Kidney tubule cell (primary cell): ENCODE data around the gene OCLN.
"Not testable (repeated sequence)": the region's sequence is repeated elsewhere in the genome, so short reads cannot be mapped to it uniquely, and the experiment has no call there.

Experiments
- DNase-seq: peaks from one replicate; pipeline ENCODE4 v3.0.0-alpha.2; 2018; ENCODE audit warnings: low spot score

The OCLN gene

DNA sequence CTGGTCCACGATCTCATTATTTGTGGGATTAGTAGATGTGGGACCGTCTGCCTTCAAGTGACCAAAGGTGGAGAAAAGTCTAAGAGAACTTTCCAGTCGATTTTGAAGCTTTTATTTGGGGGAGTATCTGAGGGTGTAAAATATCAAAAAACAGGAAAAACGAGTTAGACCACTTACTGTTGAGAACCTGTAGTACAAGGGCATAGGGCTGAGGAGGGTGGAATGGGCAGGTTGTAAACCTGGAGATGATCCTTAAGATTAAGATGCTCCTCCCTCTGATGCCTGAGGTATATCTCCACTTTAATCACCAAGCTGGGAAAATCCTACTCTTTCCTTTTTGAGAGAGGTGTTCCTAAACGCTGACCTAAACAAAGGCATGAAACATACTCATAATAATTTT lies 35.4 kb downstream of the OCLN start:
- DNase-seq: no peak

DNA sequence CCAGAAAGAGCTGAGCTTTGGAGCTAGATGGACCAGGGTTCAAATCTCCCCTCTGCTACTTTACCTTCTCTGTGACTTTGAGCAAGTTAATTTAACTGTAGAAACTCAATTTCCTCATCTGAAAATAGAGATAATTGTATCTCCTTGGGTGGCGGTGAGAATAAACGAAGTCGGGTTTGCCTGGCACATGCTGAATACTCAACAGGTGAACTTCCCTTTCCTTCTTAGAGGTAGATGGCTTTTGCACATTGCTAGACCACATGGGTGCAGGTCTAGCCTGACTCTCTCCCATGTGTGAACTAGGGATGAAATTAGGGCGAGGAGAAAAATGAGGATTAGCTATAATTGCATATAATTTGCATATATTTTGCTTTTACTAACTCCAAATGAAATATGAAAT lies 36.0 kb downstream of the OCLN start:
- DNase-seq: no peak

DNA sequence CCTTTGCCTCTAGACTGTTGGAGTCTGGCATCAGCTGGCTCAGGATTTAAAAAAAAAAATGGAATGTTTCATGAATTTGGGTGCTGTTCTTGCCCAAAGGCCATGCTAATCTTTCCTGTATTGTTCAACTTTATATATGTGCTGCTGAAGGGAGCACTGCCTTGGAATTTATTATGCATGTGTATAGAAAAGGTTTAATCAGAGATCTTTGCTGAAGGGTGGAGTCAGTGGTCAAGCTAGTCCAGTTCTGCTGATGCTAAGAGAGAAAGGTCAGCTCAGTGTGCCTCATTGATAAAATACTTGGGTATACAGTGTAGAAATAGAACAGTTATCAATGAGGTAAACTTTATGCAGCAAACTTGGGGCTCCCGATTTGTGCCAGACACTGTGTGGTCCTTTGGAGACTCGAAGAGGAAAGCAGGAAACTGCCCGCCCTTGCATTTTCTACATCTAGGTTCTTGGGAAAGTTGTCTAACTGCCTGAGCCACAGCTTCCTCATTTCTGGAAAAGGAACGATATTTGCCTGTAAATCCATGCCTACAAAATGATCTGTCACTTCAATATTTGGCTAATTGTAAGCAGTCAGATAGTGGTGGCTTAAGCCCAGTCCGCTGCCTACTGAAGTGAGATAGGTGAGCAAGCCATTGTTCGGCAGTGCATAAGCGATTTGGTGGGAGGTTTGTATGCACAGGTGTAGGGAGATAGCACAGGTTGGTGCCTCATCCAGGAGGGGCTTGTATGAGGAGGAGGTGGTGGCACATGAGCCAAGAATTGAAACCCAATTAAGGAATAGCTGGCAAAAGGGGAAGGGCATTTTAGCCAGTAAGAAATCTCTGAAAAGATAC lies 38.2 kb downstream of the OCLN start:
- no peak for DNase-seq

DNA sequence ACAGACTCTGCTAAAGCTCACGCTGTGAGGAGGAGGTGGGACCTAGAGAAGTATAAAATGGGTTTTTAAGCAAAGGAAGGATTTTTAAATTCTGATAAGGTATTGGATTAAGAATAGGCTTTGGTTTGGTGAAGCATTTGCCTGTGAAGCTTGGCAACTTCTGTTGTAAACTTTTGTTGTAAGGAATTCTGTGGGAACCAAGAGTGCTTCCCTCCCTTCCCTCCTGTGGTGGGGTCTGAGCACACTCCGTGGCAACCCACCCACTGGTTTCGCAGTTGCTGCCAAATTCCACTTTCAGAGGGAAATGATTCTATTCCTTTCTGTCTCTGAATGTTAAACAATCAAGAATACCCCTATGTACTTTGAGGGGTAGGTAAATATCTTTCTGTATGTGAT lies 38.8 kb downstream of the OCLN start:
- DNase-seq: no peak

DNA sequence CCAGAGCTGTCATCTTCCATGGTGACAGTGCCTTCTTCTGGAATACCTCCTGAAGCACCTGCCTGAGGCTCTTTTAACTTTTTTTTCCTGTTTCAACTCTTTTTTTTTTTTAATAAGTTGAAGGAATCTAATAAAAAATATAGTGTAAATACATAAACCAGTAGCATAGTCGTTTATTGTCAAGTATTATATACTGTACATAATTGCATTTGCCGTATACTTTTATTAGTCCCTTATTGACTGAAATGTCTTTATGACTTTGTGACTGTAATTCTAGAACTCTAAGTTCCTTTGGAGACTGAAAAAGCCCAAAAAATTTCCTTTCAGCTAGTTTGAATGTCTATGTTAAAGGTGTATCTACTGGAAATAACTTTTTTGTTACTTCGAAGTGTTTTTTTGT lies 45.3 kb downstream of the OCLN start:
- DNase-seq: not testable (repeated sequence)

DNA sequence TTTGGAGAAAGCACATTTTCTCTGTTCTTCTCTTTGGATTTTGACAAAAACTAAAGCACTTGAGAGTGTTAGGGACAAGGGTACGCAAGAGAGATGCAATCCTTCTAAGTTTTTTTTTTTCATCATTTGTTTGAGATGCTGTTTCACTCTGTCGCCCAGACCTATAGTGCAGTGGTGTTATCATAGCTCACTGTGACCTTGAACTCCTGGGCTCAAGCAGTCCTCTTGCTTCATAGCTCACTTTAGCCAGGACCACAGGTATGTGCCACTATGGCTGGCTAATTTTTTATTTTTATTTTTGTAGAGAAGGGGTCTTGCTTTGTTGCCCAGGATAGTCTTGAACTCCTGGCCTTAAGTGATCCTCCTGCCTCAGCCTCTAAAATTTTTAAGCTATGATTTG lies 46.1 kb downstream of the OCLN start:
- DNase-seq: not testable (repeated sequence)

DNA sequence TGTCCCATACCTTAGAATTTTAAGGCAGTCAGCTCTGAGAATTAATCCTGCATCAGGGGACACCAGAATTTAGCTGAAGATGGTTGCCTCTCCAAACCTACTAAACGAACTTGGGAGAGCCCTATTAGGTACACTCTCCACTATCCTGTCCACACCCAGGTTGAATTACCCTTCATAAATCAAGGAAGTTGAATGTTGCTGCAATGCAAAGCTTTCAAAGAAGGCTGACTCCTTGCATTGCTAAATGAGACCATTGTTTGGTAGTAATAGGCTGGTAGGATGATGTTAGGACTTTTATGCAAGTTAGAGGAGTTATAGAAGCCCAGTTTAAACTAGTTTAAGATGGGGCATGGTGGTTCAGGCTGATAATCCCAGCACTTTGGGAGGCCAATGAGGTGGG lies 48.8 kb downstream of the OCLN start:
- not testable (repeated sequence) for DNase-seq

DNA sequence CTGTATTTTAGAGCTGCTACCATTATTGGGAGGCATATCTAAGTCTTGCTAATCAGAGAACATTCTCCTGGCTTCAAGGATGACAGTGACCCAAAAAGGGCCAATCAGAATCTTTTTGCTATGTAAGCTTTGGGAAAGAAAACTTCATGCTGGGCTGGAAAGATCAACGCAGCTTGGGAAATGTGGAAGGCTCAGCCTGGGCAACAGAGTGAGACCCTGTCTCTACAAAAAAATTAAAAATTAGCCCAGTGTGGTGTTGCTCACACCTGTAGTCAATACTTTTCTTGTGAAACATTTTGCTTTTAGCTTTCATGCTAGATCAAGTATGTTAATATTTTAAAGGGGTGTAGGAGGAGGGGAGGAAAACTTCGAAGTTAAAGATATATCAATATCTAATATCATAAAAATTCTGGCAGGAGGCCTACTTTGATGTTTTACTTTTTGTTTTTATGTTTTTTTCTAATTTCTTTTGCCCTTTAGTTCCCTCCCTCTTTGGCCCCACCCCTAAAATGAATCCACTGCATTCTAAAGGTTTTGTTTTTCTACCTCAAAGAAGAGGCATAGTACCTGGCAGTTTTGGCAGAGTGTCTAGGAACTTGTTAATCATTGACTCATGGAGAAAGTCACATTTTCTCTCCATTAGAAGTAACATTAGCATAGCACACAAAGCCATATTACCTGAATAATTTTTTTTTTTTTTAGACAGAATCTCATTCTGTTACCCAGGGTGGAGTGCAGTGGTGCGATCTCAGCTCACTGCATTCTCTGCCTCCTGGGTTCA lies 50.4 kb downstream of the OCLN start:
- not testable (repeated sequence) for DNase-seq

DNA sequence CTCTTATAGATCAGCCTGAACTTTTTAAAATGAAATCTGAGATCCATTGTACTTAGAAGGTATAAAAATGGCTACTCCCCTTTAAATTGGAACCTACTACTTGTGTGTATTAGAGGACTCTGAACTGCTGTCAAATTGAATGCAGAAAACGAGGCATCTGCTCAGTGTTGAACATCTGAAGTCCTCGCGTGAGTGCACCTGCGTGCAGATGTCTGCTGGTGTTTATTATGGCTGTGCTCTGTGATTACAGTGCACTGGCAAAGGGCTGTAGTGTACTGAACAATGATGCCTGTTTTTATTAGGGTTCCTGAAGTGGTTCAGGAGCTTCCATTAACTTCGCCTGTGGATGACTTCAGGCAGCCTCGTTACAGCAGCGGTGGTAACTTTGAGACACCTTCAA lies 52.0 kb downstream of the OCLN start:
- DNase-seq: not testable (repeated sequence)

DNA sequence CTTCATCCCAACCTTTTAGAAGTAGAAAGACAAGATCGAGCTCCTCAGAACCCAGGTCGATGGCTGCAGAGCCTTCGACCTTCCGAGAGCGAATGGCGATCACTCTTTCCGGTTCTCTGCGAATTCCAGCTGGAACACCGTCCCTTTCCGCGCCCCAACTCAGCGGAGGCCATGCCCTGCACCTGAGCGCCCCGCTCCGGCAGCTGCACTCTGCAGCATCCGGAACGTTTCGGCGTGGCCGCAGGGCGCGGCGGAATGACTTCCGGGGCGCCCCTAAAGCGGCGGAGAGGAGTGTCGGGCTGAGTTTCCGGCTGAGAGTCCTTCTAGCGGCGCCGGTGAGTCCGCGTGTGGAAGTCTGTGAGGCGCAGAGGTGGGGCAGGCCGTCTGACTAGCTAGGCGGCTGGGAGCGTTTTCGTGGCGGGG lies 67.3 kb downstream of the OCLN start, which contains the start of gene GTF2H2C:
Gene GTF2H2C (plus strand): TSS at position 284 of the 423 bp plus-strand sequence. CDS start 4,942 bp downstream, outside the sequence.
- peak; percentile 87 for DNase-seq

DNA sequence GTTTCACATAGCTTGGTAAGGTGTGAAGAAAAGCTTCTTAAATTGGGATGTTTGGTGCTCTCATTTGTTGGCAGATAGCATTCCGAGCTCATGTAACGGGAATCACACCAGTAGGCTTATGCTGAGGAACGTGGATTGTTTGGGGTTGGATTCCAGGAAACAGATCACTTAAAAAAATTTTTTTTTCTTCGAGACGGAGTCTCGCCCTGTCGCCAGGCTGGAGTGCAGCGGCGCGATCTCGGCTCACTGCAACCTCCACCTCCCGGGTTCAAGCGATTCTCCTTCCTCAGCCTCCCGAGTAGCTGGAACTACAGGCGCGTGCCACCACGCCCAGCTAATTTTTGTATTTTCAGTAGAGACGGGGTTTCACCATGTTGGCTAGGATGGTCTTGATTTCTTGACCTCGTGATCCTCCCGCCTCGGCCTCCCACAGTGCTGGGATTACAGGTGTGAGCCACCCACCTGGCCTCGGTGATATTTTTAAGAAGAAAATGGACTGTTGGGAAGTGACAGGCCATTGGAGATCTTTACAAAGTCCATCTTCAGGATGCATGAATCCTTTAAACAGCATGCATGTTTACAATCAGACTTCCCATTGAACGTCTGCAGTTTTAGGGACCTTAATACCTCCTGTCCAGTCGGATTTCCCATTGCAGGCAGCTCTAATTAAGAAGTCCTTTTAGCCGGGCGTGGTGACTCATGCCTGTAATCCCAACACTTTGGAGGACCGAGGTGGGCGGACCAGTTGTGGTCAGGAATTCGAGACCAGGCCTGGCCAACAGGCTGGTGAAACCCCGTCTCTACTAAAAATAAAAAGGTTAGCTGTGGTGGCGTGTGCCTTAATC lies 68.2 kb downstream of the OCLN start:
- peak; percentile 46 for DNase-seq

DNA sequence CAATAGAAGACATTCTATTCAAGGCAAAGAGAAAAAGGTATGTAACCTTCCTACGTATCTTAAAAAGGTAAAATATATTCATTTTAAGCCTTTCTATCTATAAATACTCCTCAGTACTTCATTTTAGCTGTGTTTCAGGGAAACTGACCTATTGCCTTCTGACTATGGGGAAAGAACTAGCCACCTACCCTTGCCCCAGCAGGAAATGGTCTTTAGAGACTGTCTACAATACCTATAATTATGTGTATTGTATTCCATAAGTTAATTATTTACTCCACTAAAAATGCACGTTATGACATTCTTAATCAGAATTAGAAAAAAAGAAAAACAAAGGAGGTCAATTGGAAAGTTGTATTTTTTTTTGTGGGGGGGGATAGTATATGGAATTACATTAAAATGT lies 73.6 kb downstream of the OCLN start:
- DNase-seq: not testable (repeated sequence)

DNA sequence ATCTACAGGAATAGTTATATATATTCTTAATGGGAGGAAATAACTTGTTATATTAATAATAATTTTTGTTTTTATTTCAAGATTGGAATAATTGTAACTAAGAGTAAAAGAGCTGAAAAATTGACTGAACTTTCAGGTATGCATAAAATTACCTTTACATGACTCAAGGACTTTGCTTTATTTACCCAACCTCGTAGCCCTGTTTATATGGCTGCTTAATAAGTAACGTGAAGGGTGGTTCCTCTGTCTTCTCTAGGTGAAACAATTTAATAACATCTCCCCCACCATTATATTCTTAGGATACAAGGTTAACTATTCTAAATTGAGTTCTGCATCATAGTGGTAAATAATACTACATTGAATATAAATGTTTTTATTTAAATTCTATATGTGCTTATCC lies 75.5 kb downstream of the OCLN start:
- DNase-seq: not testable (repeated sequence)

DNA sequence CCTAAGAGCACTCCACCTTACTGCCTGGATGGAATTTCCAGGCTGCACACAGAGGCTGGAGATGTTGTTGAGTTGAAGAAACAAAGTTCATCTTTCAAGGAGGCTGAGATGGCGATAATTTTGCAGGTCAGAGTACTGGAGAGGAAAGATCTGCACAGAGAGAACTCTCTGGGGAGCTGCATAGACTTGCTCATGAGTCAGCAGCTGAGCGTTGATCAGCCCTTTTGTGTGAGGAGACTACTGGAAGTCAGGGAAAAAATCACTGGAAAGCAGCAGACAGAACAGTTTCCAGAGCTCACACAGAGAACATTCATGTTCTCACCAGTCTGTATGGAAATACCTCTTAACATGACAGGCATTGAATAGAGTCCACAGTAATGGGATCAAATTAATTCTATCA lies 90.8 kb downstream of the OCLN start:
- not testable (repeated sequence) for DNase-seq

DNA sequence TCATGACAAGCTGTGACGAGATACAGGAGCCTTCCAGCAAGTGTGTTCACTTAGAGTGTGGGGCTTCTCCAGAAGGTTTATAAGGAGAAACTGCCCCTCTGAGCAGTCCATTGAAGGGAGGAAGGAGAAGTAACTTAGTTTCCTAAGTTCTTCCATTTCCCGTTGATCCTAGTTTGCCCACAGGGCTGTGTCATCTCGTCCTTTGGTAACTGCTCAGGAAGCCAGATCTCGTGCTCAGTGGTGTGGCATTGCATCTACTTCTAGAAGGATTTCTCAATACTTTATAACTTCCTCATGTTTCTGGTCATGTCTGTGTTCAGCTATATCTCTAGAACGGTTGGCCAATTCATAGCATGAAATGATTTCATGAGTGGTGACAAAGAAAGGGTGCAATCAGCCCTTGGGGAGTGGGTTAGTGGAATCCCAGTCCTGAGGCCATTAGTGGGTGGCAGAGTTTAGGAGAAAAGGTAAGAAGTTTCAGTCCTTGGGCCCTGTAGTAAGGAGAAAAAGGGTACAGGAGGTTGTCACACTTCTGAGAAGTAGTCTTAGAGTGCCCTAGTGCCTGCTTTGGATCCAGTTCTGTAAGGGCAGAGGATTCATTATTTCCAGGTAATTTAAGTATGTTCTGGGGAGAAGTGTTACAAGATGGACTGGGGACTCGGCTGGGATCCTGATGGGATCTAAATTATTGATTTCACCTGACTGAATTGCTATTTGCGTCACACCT lies 103.7 kb downstream of the OCLN start:
- DNase-seq: not testable (repeated sequence)

DNA sequence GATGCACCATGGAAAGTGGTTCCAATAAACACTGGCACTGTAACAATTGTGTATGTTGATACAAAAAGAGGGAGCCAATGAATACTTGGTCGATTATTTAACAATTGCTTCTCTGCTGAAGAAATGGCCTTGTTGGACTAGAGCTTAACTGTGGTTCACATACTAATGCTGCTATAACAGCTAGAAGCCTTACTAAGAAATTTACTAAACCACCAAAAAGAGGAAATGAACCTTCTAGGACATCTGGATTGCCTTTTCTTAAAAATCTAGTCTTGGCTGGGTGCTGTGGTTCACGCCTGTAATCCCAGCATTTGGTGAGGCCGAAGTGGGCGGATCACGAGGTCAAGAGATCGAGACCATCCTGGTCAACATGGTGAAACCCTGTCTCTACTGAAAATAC lies 109.4 kb downstream of the OCLN start:
- not testable (repeated sequence) for DNase-seq

DNA sequence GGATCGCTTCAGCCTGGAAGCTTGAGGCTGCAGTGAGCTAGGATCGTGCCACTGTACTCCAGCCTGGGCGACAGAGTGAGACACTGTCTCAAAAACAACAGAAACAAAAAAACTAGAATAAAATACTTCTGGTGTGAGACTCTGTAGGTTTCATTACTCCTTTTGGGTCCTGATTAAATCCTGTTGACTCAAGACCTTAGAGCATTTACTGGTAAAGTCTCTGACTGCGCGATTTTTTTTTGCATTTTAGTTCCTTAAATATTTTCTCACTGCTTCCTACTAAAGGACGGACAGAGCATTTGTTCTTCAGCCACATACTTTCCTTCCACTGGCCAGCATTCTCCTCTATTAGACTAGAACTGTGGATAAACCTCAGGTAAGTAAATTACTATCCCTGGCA lies 114.2 kb downstream of the OCLN start:
- not testable (repeated sequence) for DNase-seq
